HG03342 (cell line): ENCODE results near the gene TRMT44.
"Not testable (repeated sequence)": the region's sequence is repeated elsewhere in the genome, so short reads cannot be mapped to it uniquely, and the experiment has no call there.

Source experiments
- ATAC-seq: cut with Tn5 transposase; IDR thresholded peaks from one replicate; pipeline ENCODE4 v1.9.1; 2021; ENCODE audit warnings: mild to moderate bottlenecking, moderate library complexity; ENCODE audit not compliant: unreplicated experiment

Gene TRMT44

GRCh38 chr4:8467016-8467415 lies 26.4 kb downstream of the TRMT44 start:
- no peak for ATAC-seq

GRCh38 chr4:8468746-8469535 lies 28.4 kb downstream of the TRMT44 start:
- ATAC-seq: peak; percentile 78

GRCh38 chr4:8469550-8469949 lies 29.0 kb downstream of the TRMT44 start:
- ATAC-seq: no peak

- ATAC-seq: no peak
Measured at GRCh38 chr4:8470451-8471024, 30.0 kb downstream of the TRMT44 start.

- no peak for ATAC-seq
Measured at GRCh38 chr4:8471211-8471875, 30.8 kb downstream of the TRMT44 start.

- ATAC-seq: no peak
Measured at GRCh38 chr4:8472158-8472688, 31.6 kb downstream of the TRMT44 start.

- no peak for ATAC-seq
Measured at GRCh38 chr4:8472689-8473197, 32.2 kb downstream of the TRMT44 start.

GRCh38 chr4:8473198-8473919 lies 32.8 kb downstream of the TRMT44 start:
- ATAC-seq: no peak

GRCh38 chr4:8473920-8474590 lies 33.5 kb downstream of the TRMT44 start:
- no peak for ATAC-seq

- ATAC-seq: no peak
Measured at GRCh38 chr4:8474856-8475255, 34.3 kb downstream of the TRMT44 start.

GRCh38 chr4:8475751-8476575 lies 35.4 kb downstream of the TRMT44 start:
- no peak for ATAC-seq

- ATAC-seq: no peak
Measured at GRCh38 chr4:8477095-8477635, 36.6 kb downstream of the TRMT44 start.

- ATAC-seq: no peak
Measured at GRCh38 chr4:8477676-8478075, 37.1 kb downstream of the TRMT44 start.

- no peak for ATAC-seq
Measured at GRCh38 chr4:8478371-8478770, 37.8 kb downstream of the TRMT44 start.

- ATAC-seq: no peak
Measured at GRCh38 chr4:8478801-8479744, 38.5 kb downstream of the TRMT44 start.

- ATAC-seq: no peak
Measured at GRCh38 chr4:8480221-8480620, 39.6 kb downstream of the TRMT44 start.

- not testable (repeated sequence) for ATAC-seq
Measured at GRCh38 chr4:8486643-8487042, 46.1 kb downstream of the TRMT44 start.

GRCh38 chr4:8488791-8489369 lies 48.3 kb downstream of the TRMT44 start:
- ATAC-seq: no peak
